ENCODE data around the gene TMEM154.

The TMEM154 gene

GRCh38 chr4:152679414-152680281, at the start of gene TMEM154:
TSS of gene TMEM154 (minus strand) at chr4:152679997. CDS start at chr4:152679933, 64 bp downstream.
- in situ Hi-C loops (cut with HindIII; ENCODE audit: low sequenced_read_pairs) = no loop called here

- in situ Hi-C loops (cut with HindIII; ENCODE audit: low sequenced_read_pairs) = no loop called here
Measured at GRCh38 chr4:152729466-152729865, 49.7 kb upstream of the TMEM154 start.

DNA sequence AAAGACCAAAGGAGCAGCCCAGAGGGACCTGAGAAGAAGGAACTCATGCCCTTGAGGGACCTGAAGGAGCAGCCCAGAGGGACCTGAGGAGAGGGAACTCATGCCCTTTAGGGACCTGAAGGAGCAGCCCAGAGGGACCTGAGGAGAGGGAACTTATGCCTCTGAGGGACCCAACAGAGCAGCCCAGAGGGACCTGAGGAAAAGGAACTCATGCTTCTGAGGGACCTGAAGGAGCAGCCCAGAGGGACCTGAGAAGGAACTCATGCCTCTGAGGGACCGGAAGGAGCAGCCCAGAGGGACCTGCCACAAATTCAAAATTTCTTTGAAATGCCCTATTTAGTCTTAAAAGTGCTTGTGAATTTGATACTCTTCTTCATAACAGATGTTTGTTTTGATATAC, 48.5 kb upstream of the TMEM154 start:
- in situ Hi-C loops (cut with HindIII; ENCODE audit: low sequenced_read_pairs) = no loop called here

GRCh38 chr4:152727784-152728183, 48.0 kb upstream of the TMEM154 start:
- in situ Hi-C loops (cut with HindIII; ENCODE audit: low sequenced_read_pairs) = no loop called here

GRCh38 chr4:152724494-152724893, 44.7 kb upstream of the TMEM154 start:
- in situ Hi-C loops (cut with HindIII; ENCODE audit: low sequenced_read_pairs) = loop anchor here (5.0 kb wide), 1 partner anchor 92 kb away; no protein-coding TSS in a partner anchor

GRCh38 chr4:152723236-152723635, 43.4 kb upstream of the TMEM154 start:
- in situ Hi-C loops (cut with HindIII; ENCODE audit: low sequenced_read_pairs) = loop anchor here (5.0 kb wide), 1 partner anchor 91 kb away; no protein-coding TSS in a partner anchor

GRCh38 chr4:152719801-152720556, 40.2 kb upstream of the TMEM154 start:
- in situ Hi-C loops (cut with HindIII; ENCODE audit: low sequenced_read_pairs) = loop anchor here (5.0 kb wide), 1 partner anchor 88 kb away; no protein-coding TSS in a partner anchor

DNA sequence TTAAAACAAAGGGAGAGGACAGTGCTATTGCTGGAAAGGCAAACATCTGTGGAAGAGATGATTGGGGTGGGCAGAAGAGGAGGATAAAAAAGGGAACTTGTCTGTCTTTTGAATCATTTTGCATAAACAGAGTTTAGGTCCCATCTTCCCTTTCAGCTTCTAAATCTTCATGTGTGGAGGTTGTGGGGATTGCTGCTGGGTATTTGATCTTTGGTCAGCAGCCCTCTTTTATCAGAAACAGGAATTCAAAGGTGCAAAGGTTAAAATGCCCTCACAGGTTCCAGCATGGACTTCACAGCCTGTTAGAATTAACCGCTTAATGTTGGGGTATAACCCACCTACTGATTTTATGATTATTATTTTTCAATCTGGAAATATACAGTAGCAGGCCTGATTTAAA, 39.5 kb upstream of the TMEM154 start:
- in situ Hi-C loops (cut with HindIII; ENCODE audit: low sequenced_read_pairs) = no loop called here

- in situ Hi-C loops (cut with HindIII; ENCODE audit: low sequenced_read_pairs) = no loop called here
Measured at GRCh38 chr4:152715076-152715475, 35.3 kb upstream of the TMEM154 start.

DNA sequence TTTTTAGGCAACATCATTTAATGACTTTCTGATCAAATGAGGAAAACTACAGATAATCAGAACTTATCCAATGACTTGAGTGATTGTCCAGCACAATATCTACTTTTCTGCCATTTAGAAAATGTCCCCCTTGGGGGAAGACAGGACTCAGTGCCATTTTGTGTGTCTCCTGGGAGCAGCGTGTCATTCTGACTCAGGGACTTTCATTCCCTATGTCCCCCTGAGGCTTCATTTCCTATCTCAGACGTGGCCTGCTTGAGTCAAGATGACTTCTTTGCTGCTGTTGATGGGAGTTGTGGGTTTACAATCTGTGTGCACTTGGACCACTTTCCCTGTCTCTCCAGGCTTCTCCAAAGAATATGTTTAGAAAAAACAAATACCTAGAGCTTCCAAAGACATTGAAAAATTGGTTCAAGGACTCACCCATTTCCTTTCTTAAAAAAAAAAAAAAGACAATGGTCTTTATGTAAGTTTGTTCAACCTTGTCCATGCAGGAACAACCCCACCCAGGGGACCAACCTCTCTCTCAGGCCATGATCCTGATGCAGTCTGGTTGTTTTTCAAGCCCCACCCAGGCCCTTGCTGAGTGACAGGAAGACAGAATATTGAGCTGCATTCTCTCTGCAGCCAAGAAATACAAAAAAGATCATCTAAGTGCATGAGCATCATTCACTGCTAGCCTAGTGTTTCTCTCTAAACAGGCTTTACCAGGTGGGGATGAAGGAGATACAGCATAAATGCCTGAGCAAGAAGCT, 34.3 kb upstream of the TMEM154 start:
- in situ Hi-C loops (cut with HindIII; ENCODE audit: low sequenced_read_pairs) = no loop called here

DNA sequence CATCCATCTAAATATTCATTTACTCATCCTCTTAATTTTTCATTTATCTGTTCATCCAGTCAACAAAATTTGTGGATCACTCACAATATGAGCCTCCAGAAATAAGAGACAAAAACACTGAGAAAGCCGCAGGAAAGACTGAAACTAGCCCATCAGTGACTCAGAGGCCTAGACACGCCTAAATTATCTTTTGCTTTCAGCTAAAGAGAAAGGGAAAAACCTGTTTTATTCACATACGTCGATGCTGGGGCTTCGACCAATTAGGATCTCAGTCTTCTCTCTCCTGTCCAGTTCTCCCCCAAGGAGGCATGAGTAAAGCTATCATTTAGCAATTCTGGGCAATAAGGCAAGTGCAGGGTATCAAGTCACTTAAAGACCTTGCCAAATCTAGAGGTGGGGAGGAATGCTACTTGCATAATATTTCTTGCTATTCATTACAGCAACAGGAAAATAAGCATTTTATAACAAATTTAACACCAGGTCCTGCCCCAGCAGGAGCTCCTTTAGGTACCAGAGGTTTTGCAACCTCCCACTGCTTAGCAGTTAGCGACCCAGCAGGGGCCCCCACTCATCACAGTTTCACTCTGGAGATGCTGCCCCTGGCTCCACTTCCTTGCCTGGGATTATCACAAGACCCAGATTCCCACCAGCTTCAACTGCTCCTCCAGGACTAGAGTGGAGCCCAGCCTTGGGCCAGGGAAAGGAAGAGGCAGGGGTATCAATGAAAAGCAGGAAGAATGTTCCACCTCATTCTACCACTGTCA, 30.1 kb upstream of the TMEM154 start:
- in situ Hi-C loops (cut with HindIII; ENCODE audit: low sequenced_read_pairs) = no loop called here

DNA sequence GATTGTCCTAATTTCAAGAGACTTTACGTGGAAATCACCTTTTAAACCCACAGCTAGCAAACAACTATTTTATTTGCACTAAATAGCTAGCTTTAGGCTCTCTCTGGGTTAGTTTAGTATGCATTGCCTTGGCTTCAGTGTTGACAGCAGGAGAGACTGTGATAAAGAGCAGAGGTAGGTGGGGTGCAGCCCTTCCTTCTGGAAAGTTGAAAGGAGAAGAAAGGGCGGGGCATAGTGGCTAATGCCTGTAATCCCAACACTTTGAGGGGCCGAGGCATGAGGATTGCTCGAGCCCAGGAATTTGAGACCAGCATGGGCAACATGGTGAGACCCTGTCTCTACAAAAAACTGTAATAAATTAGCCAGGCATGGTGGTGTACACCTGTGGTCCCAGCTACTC, 29.0 kb upstream of the TMEM154 start:
- in situ Hi-C loops (cut with HindIII; ENCODE audit: low sequenced_read_pairs) = no loop called here

- in situ Hi-C loops (cut with HindIII; ENCODE audit: low sequenced_read_pairs) = no loop called here
Measured at GRCh38 chr4:152708361-152708760, 28.6 kb upstream of the TMEM154 start.

GRCh38 chr4:152707632-152708031, 27.8 kb upstream of the TMEM154 start:
- in situ Hi-C loops (cut with HindIII; ENCODE audit: low sequenced_read_pairs) = no loop called here

GRCh38 chr4:152705903-152706302, 26.1 kb upstream of the TMEM154 start:
- in situ Hi-C loops (cut with HindIII; ENCODE audit: low sequenced_read_pairs) = no loop called here

DNA sequence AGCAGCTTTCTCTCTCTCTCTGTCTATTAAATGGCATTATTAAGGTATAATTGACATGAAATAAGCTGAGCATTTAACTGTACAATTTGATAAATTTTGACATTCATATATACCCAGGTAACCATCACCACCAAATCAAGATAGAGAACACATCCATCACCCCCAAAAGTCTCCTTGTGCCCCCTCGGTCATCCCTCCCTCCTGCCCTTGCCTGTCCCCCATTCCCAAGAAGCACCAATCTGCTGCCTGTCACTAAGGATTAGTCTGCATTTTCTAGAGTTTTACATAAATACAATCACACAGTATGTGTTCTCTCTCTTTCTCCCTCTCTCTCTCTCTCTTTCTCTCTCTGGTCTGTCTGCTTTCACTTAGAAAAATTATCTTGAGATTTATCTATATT, 25.0 kb upstream of the TMEM154 start:
- in situ Hi-C loops (cut with HindIII; ENCODE audit: low sequenced_read_pairs) = no loop called here

GRCh38 chr4:152700151-152700550, 20.4 kb upstream of the TMEM154 start:
- in situ Hi-C loops (cut with HindIII; ENCODE audit: low sequenced_read_pairs) = no loop called here

DNA sequence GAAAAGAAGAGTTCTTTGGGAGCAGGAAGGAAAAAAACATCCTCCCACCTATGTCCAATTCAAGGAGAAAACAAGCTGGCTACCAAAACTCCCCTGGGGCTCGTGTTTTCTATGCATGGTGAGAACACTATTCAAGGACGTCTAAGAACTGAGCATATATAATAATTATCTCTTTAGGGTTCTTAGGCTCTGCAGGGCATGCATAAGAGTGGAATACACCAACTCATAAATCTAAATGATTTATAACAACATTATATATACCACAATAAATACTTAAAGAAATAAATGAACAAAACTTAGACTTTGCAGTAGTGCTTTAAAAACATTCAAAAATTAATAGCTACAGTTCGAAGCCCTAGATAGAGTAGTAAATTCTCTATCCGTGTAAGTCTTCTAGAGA, 19.5 kb upstream of the TMEM154 start:
- in situ Hi-C loops (cut with HindIII; ENCODE audit: low sequenced_read_pairs) = no loop called here

GRCh38 chr4:152698089-152698499, 18.3 kb upstream of the TMEM154 start:
- in situ Hi-C loops (cut with HindIII; ENCODE audit: low sequenced_read_pairs) = no loop called here

Measured in endothelial cell of hepatic sinusoid (primary cell).